Activated CD8-positive, alpha-beta memory T cell treated with anti-CD3 and anti-CD28 coated beads, Interleukin-2, amount 10 ng/mL, durations not matched to agents 7 days and 5 days (primary cell): ENCODE results near the gene CEMIP2. TPM values are rescaled to one million over a fixed set of nuclear protein-coding genes. Genes with fewer than 3 reads are reported as not detected.

Source experiments
- ATAC-seq: fragments of 150-1000 bp; cut with Tn5 transposase; one replicate; pipeline ENCODE4 v1.10.0; 2021; ENCODE audit warnings: moderate library complexity
- CTCF ChIA-PET: fragments of 350-600 bp; sonication (Branson Sonifier 250); formaldehyde crosslinking; loops from one replicate; lab custom pipeline; 2021; ENCODE audit warnings: antibody characterized with exemption; lab: Charles Lee
- DNase-seq: peaks from one replicate; pipeline ENCODE4 v3.0.0-alpha.2; 2020
- H3K27ac Mint-ChIP-seq: one replicate; pipeline ENCODE4 v1.8.0; 2021; ENCODE audit warnings: mild to moderate bottlenecking, mixed read lengths
- H3K27me3 Mint-ChIP-seq: one replicate; pipeline ENCODE4 v1.8.0; 2021; ENCODE audit warnings: mixed read lengths
- H3K36me3 Mint-ChIP-seq: one replicate; pipeline ENCODE4 v1.8.0; 2021; ENCODE audit warnings: mild to moderate bottlenecking, mixed read lengths
- H3K4me1 Mint-ChIP-seq: one replicate; pipeline ENCODE4 v1.8.0; 2021; ENCODE audit warnings: mixed read lengths
- H3K4me3 Mint-ChIP-seq: one replicate; pipeline ENCODE4 v1.8.0; 2021; ENCODE audit warnings: mild to moderate bottlenecking, moderate library complexity, mixed read lengths
- H3K9me3 Mint-ChIP-seq: one replicate; pipeline ENCODE4 v1.8.0; 2022; ENCODE audit warnings: low read depth, mixed read lengths
- total RNA-seq, 2 experiments: library from RNA; stranded (reverse); gene quantifications; one replicate each; pipeline ENCODE4 v1.2.3, GENCODE V29; 2021

The CEMIP2 gene
- total RNA-seq, 2 experiments from 2014 or later: 57.0 to 78.8 TPM

DNA sequence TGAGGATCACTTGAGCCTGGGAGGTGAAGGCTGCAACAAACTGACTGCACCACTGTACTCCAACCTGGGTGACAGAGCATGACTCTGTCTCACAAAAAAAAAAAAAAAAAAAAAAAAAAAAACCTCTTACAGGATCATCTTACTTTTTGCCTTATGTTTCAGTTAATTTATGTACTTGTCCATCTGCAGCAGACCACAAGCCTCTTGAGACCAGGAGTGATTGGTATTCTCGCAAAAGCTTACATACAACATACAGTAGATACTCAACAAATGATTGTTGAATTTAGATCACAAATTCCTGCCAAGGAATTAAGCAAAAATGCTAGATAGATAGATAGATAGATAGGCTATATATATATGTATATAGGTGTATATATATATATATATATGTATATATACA, 12.4 kb downstream of the CEMIP2 start:
- no peak overlapping the region for H3K4me3 Mint-ChIP-seq
- peaks cover 40% of the 10 kb centered on the region for H3K4me1 Mint-ChIP-seq
- CTCF ChIA-PET: interaction anchor here (0.6 to 1.1 kb wide), 3 partner anchors 12 to 152 kb away, joined by 3 to 5 read pairs (median 4); partner anchors contain the start of gene CEMIP2
- H3K9me3 Mint-ChIP-seq: no peaks in the 10 kb centered on the region
- no peaks in the 10 kb centered on the region for H3K27me3 Mint-ChIP-seq
- no peak for ATAC-seq
- no peak for DNase-seq
- H3K27ac Mint-ChIP-seq: no peak overlapping the region
- peaks cover 21% of the 10 kb centered on the region for H3K36me3 Mint-ChIP-seq

DNA sequence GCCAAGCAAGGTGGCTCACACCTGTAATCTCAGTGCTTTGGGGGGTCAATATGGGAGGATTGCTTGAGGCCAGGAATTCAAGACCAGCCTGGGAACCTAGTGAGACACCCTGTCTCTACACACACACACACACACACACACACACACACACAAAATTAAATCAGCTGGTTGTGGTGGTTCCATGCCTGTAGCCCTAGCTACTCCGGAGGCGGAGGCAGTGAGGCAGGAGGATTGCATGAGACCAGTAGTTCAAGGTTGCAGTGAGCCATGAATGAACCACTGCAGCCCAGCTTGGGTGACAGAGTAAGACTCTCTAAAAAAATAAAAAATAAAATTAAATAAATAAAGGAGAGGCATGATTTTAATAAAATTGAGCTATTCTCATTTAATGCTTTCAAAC, 13.1 kb downstream of the CEMIP2 start:
- CTCF ChIA-PET: interaction anchor here (1.0 to 1.1 kb wide), 2 partner anchors 13 to 151 kb away, joined by 3 to 5 read pairs; partner anchors contain the start of gene CEMIP2
- Mint-ChIP-seq H3K27ac (no peak overlapping the region), H3K4me3 (no peak overlapping the region), H3K27me3 (no peaks in the 10 kb centered on the region), H3K4me1 (peaks cover 36% of the 10 kb centered on the region), H3K36me3 (peaks cover 20% of the 10 kb centered on the region), H3K9me3 (no peaks in the 10 kb centered on the region)
- ATAC-seq: no peak
- DNase-seq: no peak

DNA sequence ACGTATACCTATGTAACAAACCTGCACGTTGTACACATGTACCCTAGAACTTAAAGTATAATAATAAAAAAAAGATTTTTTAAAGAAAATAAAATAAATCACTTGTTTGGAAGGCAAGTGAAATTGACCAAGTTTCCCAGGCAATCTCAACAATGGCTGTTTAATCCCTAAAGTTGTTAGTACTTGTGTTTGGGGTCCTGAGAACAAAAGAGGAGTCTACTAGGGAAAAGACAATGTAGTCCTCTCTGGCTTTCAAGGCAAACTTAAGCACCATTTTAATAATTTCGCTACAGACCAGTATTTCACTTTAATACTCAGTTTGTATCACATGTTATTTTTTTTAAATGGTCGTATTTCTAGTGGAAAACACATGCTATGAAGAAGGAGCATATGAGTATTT, 14.2 kb downstream of the CEMIP2 start:
- Mint-ChIP-seq H3K27me3 (no peaks in the 10 kb centered on the region), H3K27ac (no peak overlapping the region), H3K4me1 (peaks cover 32% of the 10 kb centered on the region), H3K9me3 (no peaks in the 10 kb centered on the region), H3K36me3 (peaks cover 23% of the 10 kb centered on the region), H3K4me3 (no peak overlapping the region)
- ATAC-seq (no peak), DNase-seq (no peak)
- CTCF ChIA-PET: no interaction called here

DNA sequence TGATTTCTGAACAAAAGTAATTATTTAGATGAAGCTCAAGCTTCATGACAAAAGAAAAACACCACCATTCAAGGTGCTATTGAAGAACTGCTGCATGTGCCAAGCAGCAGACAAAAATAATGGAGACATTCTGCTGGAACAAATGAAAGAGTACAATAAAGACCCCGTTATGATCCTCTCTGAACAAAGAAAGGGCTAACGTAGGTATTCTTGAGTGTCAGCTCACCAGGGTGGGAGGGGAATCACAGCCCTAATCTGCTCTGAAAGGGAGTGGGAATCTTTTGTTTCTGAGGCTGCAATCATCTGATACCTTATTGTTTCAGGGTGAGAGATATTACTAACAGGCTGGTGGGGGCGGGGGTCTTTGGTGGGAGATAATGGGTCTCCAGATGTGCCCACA, 15.4 kb downstream of the CEMIP2 start:
- no peak overlapping the region for H3K4me3 Mint-ChIP-seq
- DNase-seq: no peak
- peaks cover 26% of the 10 kb centered on the region for H3K4me1 Mint-ChIP-seq
- H3K27me3 Mint-ChIP-seq: no peaks in the 10 kb centered on the region
- H3K9me3 Mint-ChIP-seq: no peaks in the 10 kb centered on the region
- CTCF ChIA-PET: interaction anchor here (1.2 kb wide), 1 partner anchor 272 kb away, joined by 4 read pairs; no protein-coding TSS in a partner anchor
- ATAC-seq: no peak
- H3K27ac Mint-ChIP-seq: no peak overlapping the region
- peaks cover 28% of the 10 kb centered on the region for H3K36me3 Mint-ChIP-seq

DNA sequence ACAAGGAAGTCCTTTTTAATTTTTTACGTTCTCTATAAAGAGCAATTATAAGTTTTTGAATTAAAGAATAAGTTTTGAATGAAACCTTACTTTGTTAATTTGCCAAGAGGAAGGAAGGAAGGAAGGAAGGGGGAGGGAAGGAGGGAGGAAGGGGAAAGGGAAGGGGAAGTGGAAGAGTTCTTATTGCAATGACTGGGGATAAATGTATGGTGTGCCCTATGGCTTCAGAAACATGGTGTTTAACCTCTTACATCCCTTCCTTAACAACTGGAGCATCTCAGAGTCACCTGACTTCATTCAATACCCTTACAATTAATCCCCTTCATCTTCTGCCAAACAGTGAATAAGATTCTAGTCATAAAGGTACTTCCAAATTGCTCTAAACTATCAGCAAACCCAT, 16.0 kb downstream of the CEMIP2 start:
- Mint-ChIP-seq H3K4me1 (peaks cover 23% of the 10 kb centered on the region), H3K27me3 (no peaks in the 10 kb centered on the region), H3K9me3 (no peaks in the 10 kb centered on the region), H3K36me3 (peaks cover 32% of the 10 kb centered on the region), H3K4me3 (no peak overlapping the region), H3K27ac (peak overlapping the region; percentile 2)
- no peak for ATAC-seq
- CTCF ChIA-PET: interaction anchor here (1.2 to 1.3 kb wide), 2 partner anchors 19 to 272 kb away, joined by 3 to 4 read pairs; no protein-coding TSS in a partner anchor
- no peak for DNase-seq

DNA sequence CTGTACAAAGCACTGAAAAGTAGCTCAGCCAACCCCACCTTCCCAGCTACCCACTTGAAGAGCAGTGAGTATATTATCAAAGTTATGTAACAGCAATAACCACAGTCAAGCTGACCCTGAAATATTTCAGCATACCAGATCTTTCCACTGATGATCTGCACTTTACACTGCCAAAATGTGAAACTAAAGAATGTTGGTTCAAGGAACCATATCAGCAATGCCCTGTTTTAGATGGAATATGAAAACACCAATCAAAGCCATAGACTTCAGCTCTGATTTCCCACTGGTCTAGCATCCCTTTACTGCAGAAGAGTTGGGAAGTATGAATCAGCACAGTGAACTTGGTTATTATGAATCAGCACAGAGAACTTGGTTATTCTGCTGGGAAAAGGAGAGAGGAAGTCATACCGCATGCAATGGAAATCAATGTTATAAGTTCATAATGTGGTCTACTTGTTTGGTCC, 20.0 kb downstream of the CEMIP2 start:
- H3K9me3 Mint-ChIP-seq: no peaks in the 10 kb centered on the region
- CTCF ChIA-PET: no interaction called here
- peaks cover 16% of the 10 kb centered on the region for H3K4me1 Mint-ChIP-seq
- ATAC-seq (no peak), DNase-seq (no peak)
- peaks cover 55% of the 10 kb centered on the region for H3K36me3 Mint-ChIP-seq
- no peak overlapping the region for H3K27ac Mint-ChIP-seq
- H3K27me3 Mint-ChIP-seq: no peaks in the 10 kb centered on the region
- no peak overlapping the region for H3K4me3 Mint-ChIP-seq

DNA sequence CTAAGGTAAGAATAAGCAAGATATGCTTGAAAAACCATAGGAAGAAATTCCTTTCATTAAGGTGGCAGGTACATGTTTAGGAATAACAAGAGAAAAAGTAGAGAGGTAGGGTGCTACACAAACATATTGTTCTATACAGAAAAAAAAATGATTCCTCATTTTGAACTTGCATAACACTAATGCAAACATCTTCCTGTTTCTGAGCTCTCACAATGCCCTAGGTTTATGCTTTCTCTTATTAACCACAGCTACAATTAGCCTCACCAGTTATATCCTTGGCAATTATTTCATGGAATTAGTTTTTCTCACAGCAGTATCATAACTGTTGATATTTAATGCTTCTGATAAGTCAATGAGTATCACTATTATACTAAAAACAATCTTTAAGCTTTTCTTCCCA, 20.7 kb downstream of the CEMIP2 start:
- Mint-ChIP-seq H3K36me3 (peaks cover 53% of the 10 kb centered on the region), H3K4me3 (no peak overlapping the region), H3K27ac (no peak overlapping the region), H3K4me1 (peaks cover 11% of the 10 kb centered on the region), H3K9me3 (no peaks in the 10 kb centered on the region), H3K27me3 (no peaks in the 10 kb centered on the region)
- no peak for ATAC-seq
- DNase-seq: no peak
- CTCF ChIA-PET: no interaction called here

DNA sequence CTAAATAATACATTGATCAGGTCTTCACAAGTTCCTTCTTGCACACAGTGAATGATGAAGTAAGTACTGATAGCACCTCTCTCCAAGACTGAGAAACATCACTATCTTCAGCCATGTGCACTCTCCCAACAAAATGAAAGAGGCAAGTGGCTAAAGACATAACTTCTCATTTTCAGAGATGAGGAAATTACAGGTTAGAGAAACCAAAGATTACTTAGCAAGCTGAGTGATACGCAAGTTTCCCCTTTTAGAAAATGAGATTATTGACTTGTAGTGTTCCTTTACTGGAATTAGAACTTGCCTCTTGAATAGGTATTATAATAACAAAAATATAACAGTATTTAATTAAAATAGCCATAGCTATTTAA, 21.6 kb downstream of the CEMIP2 start:
- H3K4me1 Mint-ChIP-seq: peaks cover 7% of the 10 kb centered on the region

DNA sequence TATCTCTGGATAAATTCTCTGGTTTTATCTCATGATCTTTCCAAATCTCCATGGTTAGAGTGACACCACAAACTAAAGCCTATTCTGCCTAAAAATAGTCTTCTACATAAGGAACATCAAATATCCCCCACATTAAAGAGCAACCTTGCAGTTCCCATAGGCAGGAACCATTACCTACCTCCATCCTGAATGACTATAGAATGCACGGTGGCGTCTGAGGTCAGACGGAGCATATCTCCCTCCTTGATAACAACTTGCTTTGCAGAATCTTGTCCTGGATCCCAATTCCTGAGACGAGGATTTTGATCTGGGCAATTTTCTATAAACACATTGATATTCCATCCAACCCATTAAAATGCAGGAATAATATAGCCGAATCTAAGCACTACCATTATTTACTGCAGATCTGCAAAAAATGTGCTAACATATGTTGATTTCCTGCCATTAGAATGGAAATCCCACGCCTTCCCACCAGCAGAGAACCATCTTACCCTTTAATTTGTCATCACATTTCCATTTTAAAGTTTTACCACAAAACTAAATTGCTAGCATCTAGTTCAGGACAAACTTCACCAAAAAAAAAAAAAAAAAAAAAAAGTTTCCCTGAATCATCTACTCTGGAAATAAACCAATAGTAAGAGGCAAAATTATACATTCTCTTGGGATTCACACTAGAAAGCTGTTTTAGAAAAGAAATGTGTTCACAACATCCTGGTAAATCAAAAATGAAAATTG, 22.1 kb downstream of the CEMIP2 start:
- Mint-ChIP-seq H3K27ac (no peak overlapping the region), H3K27me3 (no peaks in the 10 kb centered on the region), H3K36me3 (peaks cover 56% of the 10 kb centered on the region)

More for the DNA sequence above, 21.6 kb downstream of the CEMIP2 start:
- Mint-ChIP-seq H3K4me3 (no peak overlapping the region), H3K9me3 (no peaks in the 10 kb centered on the region), H3K36me3 (peaks cover 56% of the 10 kb centered on the region), H3K27ac (no peak overlapping the region), H3K27me3 (no peaks in the 10 kb centered on the region)
- CTCF ChIA-PET: interaction anchor here (0.9 kb wide), 1 partner anchor 23 kb away, joined by 3 read pairs; no protein-coding TSS in a partner anchor
- DNase-seq (no peak), ATAC-seq (no peak)

DNA sequence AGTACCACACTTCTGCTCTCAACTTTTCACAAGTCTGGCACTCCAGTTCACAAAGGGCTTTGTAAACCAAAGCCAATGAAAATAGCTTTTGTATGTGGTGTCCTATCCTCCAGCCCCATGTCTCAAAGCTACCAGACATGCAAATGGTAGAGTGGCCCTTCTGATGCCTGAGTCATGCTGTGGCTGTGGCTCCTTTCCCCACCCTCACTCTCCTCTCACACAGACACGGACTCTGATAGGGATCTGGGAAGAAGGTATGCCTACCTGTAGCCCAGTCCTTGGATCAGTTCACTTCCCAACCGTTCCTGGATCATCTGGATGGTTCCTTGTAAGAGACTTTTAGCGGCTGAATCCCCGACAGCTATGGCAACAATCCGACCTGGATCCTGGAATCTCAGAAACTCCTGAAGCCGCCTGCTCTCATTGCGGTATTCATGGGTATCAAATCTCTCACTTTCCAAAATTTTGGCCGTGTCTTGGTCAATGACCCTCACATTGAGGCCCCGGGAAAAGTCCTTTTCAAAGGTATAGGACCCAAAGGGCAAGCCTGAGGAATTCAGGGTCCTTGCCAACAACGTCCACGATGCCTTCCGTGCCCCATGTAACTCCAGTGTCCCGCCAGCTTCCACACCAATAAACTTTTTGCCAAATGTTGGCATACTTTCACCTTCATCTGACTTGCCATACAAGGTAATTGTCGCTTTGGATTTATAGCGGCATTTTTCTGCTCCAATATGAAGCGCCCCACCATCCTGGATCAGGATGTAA, 23.4 kb downstream of the CEMIP2 start:
- peaks cover 7% of the 10 kb centered on the region for H3K4me1 Mint-ChIP-seq
- H3K9me3 Mint-ChIP-seq: no peaks in the 10 kb centered on the region
- peaks cover 52% of the 10 kb centered on the region for H3K36me3 Mint-ChIP-seq
- H3K4me3 Mint-ChIP-seq: no peak overlapping the region
- H3K27ac Mint-ChIP-seq: no peak overlapping the region
- ATAC-seq (no peak), DNase-seq (no peak)
- H3K27me3 Mint-ChIP-seq: no peaks in the 10 kb centered on the region
- CTCF ChIA-PET: no interaction called here

More for the DNA sequence above, 22.1 kb downstream of the CEMIP2 start:
- no peak for ATAC-seq
- Mint-ChIP-seq H3K4me1 (peaks cover 7% of the 10 kb centered on the region), H3K9me3 (no peaks in the 10 kb centered on the region), H3K4me3 (no peak overlapping the region)
- CTCF ChIA-PET: interaction anchor here (0.9 kb wide), 1 partner anchor 24 kb away, joined by 3 read pairs; no protein-coding TSS in a partner anchor
- no peak for DNase-seq

DNA sequence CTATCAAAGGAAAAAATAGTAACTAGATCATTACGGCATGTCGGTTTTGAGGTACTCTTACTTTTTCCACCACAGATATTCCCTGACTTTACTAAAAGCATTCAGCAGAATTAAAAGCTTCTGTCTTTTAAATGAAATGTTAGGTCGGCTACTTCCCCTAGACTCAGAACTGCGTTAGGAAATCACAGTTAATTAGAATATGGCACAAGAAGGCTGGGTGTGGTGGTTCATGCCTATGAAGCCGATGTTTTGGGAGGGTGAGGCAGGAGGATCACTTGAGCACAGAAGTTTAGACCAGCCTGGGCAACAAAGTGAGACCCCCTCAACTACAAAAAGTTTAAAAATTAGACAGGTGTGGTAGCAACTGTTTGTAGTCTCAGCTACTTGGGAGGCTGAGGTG, 24.4 kb downstream of the CEMIP2 start:
- CTCF ChIA-PET: no interaction called here
- ATAC-seq (no peak), DNase-seq (no peak)
- peaks cover 7% of the 10 kb centered on the region for H3K4me1 Mint-ChIP-seq
- no peaks in the 10 kb centered on the region for H3K27me3 Mint-ChIP-seq
- H3K27ac Mint-ChIP-seq: no peak overlapping the region
- no peak overlapping the region for H3K4me3 Mint-ChIP-seq
- peaks cover 55% of the 10 kb centered on the region for H3K36me3 Mint-ChIP-seq
- no peaks in the 10 kb centered on the region for H3K9me3 Mint-ChIP-seq

DNA sequence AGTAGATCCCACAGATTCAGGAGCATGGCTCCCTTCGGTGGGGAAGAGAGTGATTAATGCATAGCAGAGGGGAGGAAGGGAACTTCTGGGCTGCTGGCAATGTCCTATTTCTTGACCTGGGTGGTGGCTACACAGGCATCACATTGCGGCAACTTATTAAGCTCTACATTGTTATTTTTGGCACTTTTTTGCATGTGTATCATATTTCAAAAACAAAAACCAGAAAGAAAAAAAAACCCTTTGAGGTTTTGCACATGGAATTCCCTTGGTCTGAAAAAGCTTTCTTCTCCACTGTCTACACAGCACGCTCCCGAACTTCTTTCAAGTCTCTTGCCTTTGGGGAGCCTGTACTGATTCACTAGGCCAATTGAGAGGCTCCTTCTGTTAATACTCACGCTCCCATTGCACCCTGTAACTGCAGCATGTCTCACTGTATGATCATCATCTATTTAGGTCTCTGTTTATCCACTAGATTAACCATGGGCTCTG, 25.1 kb downstream of the CEMIP2 start:
- CTCF ChIA-PET: no interaction called here
- H3K27ac Mint-ChIP-seq: no peak overlapping the region
- no peak for ATAC-seq

DNA sequence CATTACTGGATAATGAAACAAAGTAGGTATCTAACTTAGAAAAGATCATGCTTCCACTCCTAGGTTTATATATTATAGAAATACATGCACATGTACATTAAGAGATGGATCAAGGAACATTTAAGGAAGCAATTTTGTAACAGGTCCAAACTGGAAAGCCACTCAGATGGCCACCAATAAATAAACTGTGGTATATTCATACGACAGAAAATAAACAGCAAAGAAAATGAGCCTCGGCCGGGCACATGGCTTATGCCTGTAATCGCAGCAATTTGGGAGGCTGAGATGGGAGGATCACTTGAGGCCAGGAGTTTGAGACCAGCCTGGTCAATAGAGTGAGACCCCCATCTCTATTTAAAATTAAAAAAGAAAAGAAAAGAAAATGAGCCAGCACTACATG, 25.6 kb downstream of the CEMIP2 start:
- DNase-seq: no peak
- ATAC-seq: no peak
- peaks cover 50% of the 10 kb centered on the region for H3K36me3 Mint-ChIP-seq
- H3K9me3 Mint-ChIP-seq: no peaks in the 10 kb centered on the region
- H3K27me3 Mint-ChIP-seq: no peaks in the 10 kb centered on the region
- H3K27ac Mint-ChIP-seq: peak overlapping the region; percentile 21
- CTCF ChIA-PET: no interaction called here
- no peak overlapping the region for H3K4me3 Mint-ChIP-seq
- H3K4me1 Mint-ChIP-seq: no peaks in the 10 kb centered on the region

More for the DNA sequence above, 25.1 kb downstream of the CEMIP2 start:
- Mint-ChIP-seq H3K4me1 (peaks cover 3% of the 10 kb centered on the region), H3K4me3 (no peak overlapping the region), H3K36me3 (peaks cover 53% of the 10 kb centered on the region), H3K27me3 (no peaks in the 10 kb centered on the region), H3K9me3 (no peaks in the 10 kb centered on the region)
- no peak for DNase-seq
